ENCODE results near the gene NCCRP1.

Gene NCCRP1, protein sequence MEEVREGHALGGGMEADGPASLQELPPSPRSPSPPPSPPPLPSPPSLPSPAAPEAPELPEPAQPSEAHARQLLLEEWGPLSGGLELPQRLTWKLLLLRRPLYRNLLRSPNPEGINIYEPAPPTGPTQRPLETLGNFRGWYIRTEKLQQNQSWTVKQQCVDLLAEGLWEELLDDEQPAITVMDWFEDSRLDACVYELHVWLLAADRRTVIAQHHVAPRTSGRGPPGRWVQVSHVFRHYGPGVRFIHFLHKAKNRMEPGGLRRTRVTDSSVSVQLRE

DNA sequence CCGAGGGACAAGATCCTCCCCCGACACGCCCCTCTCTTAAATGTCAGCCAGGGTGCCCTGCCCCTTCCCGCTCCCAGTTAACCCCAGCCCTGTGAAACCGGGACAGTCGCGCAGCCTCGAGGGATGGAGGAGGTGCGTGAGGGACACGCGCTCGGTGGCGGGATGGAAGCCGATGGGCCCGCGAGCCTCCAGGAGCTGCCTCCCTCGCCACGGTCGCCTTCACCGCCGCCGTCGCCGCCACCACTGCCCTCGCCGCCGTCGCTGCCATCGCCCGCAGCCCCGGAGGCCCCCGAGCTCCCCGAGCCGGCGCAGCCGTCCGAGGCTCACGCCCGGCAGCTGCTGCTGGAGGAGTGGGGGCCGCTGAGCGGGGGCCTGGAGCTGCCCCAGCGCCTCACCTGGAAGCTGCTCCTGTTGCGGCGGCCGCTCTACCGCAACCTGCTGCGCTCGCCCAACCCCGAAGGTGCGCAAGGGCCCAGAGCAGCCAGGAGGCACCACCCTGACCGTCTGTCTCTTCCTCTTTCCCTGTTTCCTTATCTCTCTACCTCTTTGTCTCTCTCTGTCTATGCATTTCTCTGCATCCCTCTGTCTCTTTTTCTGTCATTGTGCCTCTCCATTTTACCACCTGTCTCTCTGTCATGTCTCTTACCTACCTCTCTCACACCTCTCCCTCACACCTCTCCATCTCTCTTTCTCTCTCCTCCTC is at the start of gene NCCRP1:
Gene NCCRP1 (plus strand): TSS at position 105 of the 703 bp plus-strand sequence. CDS start 19 bp downstream, at position 124.
- no peak for DNase-seq

DNA sequence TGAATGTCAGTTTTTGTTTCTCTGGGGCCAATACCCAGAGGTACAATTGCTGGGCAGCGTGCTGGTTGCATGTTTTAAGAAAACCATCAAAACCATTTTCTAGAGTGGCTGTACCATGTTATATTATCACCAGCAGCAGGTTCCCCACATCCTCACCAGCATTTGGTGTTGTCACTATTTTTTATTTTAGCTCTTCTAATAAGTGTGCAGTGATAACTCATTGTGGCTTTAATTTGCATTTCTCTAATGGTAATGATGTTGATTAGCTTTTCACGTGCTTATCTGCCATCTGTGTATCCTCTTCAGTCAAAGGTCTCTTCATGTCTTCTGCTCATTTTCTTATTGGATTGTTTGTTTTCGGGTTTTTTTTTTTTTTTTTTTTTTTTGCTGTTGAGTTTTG is 49.3 kb upstream of the NCCRP1 start:
- no peak for DNase-seq

DNA sequence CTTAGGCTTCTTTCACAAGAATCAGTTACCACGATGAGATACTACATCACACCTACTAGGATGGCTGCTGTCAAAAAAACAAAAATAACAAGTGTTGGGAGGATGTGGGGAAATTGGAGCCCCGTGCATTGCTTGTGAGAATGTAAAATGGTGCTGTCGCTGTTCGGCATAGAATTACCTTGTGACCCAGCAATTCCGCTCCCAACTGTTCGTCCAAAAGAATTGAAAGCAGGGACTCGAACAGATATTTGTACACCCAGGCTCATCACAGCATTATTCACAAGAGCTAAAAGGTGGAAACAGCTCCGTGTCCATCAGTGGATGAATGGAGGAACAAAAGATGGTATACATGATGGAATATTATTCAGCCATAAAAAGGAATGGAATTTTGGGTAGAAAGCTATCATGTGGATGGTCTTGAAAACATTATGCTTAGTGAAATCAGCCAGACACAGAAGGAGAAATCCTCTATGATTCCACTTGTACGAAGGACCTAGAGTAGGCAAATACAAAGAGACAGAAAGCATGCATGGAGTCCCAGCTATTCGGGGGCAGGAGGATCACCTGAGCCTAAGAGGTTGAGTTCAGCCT is 47.7 kb upstream of the NCCRP1 start:
- DNase-seq: no peak

DNA sequence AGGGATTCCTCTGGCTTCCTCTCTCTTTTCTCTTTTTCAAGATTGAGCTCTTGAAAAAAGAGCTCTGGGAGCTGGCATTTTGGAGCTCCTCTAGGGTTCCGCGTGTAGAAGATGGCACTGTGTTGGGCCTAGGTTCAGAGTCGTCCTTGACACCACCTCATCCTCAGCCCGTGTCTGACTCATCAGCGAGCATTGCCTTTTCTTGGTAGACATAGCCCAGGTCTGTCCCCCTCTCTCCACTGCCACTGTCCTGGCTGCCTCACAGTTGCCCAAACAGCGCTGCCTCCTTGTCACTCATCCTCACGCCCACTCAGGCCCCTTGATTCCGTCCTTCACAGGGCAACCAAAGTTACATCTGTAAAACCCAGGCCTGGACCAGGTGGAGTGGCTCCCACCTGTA is 46.5 kb upstream of the NCCRP1 start:
- no peak for DNase-seq

DNA sequence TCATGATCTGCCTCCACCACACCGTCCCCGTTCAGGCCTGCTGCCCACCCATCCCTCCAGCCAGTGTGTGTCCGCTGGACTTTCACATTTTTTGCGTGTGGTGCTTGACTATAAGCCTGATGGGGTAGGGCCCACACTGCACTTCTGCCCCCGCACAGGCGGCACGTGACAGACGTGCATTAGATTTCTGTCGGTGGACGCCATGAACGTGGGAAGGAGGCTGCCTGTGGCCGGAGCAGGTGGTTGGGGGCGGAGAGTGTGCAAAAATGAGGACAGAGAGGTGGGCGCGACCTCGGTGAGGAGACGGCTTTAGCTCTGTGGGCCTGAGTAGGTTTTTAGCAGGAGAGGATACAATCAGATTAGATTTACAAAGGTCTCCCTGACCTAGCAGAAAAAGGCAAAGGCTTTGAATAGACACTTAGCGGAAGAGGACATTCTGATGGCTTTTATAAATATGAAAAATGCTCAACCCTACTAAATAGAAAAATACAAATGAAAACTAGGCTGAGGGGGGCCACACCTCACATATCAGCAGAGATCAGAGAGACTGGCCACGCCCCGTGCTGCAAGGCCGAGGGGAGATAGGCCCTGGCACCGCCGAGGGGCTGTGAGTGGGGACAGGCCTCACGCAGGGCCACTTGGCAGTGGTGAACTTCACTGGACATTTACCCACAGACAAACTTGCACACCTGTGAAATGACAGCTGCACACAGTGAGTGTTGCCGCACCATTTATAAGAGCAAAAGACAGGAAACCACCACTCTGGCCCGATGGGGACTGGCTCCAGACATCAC is 45.8 kb upstream of the NCCRP1 start:
- no peak for DNase-seq

DNA sequence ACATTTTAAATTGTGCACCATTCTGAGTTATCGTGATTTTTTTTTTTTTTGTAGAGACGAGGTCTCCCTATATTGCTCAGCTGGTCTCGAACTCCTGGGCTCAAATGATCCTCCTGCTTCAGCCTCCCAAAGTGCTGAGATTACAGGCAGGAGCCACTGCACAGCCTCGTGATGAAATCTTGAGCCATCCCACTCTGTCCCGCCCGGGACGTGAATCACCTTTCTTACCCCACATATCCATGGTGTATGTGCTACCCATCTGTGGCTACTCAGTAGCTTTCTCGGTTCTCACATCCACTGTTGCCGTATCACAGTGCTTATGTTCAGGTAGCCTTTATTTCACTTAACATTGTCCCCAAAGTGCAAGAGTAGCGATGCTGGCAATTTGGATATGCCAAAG is 44.7 kb upstream of the NCCRP1 start:
- no peak for DNase-seq

DNA sequence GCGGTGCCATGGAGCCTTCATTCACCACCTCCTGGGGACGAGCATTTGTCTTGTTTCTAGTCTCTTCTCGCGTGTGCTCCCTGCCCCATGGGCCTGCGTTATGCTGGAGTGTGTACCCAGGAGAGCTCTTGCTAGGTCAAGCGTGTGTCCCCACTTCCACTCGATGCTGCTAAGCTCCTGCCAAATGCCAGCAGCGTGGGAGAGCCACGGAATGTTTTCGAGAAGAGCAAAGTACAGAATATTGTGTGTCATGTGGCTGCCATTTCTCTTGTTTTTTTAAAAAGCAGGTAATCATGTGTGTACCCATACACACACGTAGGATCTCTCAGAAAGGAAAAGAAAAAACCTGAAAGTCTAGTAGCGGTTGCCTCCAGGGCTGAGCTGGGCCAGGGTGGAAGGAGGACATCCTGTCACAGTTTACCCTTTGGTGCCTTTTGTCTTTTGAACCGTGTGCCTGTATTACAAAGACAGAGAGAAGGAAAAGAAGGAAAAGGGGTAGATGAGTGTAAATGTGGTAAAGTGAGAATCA is 42.6 kb upstream of the NCCRP1 start:
- DNase-seq: no peak

DNA sequence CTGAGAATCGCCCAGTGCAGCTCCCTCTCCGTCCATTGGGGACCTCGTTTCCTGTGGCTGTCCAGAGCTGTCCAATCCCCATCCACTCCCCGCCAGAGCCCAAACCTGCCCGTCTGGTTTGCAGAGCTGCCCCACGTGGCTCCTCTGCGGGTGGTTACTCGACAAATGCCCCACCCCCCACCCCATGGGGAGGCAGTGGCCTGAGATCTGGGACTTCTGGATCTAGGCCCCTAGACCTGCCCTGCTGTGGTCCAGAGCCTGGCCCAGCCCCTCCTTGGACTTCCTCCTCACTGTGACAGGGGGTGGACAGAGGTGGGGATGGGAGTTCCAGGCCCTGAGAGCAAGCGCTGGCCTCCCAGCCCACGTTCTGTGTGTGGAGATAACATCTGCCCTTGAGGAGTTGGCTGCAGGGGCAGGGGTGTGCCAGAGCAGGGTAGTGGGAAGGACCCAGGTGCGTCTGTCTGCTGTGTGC is 42.1 kb upstream of the NCCRP1 start:
- DNase-seq: no peak

DNA sequence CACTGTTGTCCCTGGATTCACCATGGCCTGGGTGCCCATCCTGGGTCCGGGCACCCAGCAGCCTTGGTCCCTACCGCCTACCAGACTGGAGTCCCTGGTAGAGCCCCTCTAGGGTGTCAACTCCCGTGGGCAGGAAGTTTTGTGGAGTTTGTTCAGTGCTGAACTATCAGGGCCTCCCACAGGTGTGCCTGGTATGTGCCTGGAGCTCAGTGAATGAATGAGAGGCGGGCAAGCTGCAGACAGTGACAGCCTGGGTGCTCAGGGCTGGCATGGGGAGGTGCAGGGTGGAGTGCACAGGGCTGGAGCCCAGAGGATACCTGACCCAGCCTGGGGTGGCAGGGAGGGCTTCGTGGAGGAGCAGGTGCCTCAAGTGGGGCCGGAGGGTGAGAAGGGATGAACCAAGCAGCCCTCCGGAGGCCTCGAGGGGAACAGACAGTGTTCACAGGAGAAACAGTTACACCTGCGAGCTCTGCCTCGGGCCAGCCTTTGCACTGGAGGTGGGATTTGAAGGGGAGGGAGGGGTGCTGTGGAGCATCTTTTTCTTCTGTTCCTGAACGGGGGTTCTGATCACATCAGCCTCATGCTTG is 41.6 kb upstream of the NCCRP1 start:
- no peak for DNase-seq

DNA sequence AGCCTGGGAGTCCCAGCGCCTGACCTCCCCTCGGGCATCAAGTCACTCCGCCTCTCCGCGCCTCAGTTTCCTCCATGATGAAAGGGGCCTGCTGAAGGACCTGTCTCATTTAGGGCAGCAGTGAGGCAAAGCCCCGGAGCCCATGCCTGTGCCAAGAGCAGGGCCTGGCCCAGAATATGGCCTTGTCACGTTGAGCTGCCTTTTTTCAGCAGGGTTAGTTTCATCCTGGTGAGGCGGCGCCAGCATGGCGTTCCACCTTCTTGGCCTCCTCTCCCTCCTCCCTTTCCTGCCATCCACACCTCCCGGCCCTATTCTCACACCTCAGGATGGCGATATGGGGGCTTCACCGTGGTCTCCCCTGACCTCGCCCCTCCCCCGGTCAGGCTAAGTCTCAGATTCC is 41.0 kb upstream of the NCCRP1 start:
- no peak for DNase-seq

DNA sequence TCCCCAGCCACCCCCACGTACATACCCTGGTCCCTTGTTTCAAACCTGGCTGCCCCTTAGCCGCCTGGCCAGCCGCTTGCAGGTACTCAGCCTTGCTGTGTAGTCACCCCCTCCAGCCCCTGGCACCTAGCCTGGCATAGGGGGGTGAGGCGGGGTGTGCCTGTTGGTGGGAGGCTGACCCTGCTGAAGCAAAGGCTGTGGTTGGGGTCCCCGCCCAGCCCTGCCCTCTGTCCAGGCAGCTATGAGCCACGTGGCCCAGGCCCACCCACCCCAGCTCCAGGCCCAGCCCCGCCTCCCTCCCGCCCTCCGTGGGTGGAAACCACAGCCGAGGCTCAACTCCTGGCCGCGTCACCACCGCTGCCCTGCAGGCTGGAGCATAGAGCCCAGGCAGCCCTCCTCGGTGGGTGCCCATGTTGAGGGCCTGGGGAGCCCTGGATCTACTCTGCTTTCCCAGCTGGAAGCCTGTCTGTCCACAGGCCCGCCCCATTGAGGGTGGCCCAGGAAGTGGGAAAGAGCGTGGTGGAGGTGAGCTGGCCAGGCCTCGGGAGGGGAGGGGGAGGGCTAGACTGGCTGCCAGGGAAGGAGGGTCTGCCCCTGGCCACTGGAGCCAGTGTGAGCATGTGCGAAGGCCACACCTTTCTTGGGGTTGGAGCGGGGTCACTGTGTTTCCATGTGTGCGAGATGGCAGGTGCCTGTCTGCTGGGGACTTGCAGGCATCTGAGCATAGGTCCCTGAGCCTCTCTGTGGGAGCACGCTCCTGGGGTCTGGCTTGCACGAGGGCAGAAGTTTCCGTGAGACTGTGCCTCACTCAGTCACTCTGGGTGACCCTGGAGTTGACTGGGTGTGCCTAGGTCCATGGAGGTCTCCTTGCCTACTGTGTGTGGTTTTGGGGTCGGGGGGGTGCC is 40.2 kb upstream of the NCCRP1 start:
- no peak for DNase-seq

DNA sequence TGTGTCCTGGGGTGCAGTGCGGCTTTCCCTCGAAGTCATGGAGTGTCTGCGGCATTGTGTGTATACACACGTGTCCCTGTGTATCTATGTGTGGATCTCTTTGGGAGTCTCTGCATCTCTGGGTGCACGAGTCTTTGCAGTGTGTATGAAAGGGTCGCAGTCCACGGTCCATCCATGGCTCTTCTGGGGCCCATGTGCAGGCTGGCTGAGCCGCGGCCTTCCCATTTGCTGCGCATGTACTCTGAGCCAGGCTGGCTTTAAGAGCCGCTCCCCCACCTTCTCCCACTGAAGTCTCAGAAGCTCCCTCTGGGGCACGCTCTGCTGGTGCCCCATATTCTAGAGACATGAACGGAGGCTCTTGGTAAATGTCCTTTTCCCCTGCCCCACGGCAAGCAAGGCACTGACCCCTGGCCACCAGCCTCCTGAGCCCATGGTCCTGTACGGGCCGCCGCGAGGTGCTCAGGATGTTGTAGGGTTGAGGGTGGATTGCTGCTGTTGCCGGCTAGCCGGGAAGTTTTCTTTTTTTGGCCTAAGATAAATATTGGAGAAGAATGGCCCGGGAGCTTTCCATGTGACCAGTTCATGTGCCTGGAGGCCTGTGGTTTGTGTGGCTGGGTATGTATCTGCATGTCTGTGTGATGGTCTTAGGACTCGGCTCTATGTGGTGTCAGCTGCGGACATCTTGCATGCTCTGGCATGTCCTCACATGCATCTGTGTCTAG is 39.3 kb upstream of the NCCRP1 start:
- no peak for DNase-seq

DNA sequence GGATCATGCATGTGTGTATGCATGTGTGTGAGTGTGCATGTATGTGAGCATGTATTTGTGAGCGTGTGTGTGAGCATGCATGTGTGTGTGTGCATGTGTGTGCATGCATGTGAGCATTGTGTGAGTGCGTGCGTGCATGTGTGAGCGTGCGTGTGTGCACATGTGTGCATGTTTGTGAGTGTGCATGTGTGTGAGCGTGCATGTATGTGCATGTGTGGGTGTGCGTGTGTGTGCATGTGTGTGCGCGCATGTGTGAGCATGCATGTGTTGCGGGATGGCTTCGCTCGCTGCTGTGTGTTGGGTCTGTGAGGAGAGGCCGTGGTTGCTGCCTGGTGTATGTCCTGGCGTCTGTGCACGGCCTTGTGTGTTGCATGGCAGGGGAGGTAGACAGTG is 38.8 kb upstream of the NCCRP1 start:
- DNase-seq: no peak

DNA sequence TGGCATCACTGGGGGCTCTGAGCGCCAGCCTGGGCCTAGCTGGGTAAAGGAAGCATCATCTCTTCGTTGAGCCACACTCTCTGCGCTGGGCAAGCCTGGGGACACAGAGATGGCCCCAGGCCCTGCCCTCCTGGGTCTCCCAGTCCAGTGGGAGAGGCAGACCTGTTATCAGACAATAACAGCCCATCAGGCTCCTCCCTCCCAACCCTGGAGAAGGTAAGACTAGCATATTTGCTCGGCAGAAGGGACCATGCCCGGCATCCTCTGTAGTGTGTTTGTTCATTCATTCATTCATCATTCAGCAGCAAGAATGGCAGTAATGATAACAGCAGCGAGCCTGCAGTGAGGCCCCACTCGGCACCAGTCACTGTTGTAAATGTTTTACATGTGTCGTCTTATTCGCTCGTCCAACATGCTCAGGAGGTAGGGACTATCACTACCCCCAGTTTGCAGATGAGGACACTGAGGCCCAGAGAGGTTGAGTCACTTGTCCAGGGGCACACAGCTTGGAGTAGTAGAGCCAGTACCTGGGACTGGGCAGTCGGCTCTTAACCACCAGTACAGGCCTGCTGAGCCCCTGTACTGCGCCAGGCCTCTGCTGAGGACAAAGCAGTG is 38.0 kb upstream of the NCCRP1 start:
- no peak for DNase-seq

DNA sequence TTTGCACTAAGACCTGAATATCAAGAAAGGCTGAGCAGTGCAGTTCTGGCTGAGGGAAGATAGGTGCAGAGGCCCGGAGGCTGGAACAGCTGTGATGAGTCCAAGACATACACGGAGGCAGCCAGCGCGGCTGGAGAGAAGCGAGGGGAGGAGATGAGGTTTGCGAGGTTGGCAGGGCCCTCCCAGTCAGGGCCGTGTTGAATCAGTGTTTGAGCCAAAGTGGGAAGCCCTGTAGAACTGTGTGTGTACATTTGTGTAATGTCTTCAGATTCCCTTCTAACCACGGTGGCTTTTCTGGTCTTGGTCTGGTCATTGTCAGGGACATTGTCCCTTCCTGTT is 36.3 kb upstream of the NCCRP1 start:
- no peak for DNase-seq

DNA sequence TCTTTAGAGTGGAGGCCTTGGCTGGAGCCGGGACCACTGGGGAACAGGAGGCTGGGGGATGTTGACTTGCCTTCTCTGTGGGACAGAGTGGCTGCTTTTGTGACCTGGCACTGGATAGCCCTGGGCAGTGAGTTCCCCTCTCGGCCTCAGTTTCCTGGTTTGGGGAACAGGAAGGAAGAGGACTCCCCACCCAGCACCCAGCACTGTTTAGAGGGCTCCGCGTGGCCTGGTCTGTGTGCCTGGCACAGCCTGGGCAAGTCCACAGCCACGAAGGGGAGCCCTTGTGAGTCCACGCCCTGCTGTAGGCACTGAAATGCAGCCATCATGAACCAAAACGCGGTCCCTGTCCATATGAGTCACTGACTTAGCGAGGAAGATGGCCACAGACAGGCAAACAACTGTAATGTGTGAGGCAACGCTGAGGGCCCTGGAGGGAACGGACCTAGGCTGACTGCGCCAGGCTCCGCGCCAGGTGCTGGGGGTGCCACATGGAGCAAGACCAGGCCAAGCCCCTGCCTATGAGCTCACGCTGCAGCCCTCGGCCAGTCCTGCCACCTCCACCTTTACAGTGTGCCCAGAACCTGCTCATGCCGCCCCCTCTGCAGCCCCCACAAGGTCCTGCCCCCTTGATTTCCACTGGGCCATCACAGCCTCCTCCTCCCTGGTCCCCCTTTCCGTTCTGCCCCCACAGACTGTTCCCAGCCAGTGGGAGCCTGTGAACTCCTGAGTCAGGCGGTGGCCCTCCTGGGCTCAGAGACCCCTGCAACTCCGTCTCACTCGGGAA is 35.7 kb upstream of the NCCRP1 start:
- no peak for DNase-seq

DNA sequence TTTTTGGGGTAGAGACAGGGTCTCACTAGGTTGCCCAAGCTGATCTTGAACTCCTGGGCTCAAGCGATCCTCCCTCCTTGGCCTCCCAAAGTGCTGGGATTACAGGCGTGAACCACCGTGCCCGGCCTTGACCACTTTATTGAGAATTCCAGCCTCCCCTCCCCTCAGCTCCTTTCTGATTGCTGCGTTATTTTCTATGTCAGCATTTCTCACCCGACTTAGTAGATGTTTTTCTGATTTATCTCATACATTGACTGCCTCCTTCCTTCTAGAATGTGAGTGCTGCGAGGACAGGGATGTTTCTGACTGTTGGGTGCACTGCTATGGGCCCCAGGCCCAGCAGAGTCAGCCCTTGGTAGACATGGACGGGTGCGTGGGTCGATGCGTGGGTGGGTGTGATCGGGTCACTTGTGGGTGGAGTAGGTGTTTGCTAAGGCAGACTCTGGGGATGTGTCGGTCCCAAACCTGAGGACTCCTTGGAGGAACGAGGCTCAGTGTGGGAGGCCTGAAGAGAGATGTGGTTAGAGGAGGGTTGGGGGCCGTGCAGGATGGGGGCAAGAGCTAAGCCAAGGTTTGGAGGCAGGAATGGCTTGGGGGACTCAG is 34.2 kb upstream of the NCCRP1 start:
- no peak for DNase-seq

DNA sequence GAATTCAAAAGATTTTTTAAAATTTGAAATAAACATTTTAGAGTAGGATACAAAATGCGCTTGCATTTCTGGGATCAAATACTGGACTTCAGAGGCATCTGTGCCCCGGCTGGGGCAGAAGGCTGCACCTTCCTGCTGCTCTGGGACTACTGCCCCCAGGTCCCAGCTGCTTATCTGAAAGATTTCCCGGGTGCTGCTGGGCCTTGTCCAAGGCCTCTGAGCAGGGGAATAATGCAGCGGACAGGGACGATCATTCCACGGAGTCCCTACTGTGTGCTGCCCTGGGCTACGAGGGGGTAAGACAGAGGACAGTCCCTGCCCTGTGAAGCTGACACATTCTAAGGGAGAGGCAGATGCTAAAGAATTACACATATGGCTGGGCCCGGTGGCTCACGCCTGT is 33.1 kb upstream of the NCCRP1 start:
- DNase-seq: no peak

DNA sequence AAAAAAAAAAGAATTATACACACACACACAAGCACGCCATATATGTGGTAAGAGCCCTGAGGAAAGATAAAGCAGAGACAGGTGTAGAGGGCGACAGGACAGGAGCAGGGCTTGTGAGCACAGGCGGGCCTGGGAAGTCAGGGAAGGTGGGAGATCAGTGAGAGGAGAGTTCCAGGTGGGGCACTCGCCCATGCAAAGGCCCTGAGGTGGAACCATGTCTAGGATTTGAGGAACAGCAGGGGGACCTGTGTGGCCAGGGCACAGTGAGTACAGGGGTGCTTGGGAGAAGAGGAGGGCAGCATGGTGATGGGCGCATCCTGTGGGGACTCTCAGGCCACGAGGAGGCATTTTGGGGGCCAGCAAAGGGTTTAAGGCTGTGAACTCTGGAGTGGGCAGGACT is 32.5 kb upstream of the NCCRP1 start:
- DNase-seq: no peak

Measured in inflammatory macrophage treated with lipopolysaccharide for 1 hour (primary cell).